Uterus (tissue), 4 donors: ENCODE results near the gene VWA3B. TPM values are rescaled to one million over a fixed set of nuclear protein-coding genes. Genes with fewer than 3 reads are reported as not detected.

Experiments used
- DNase-seq, 2 donors: peaks; one replicate each; pipeline ENCODE4 v3.0.0-alpha.2; 2019 to 2020
- H3K27ac ChIP-seq, 2 donors: fragments of 200-600 bp; sonication (generic); 1 replicate in 1 of 2; 2 replicates in 1 of 2; pipeline ENCODE4 v1.5.1; 2016 to 2018
- H3K27me3 ChIP-seq, 2 donors: fragments of 200-600 bp; sonication (generic); one replicate each; pipeline ENCODE4 v1.5.1; 2018 to 2019; ENCODE audit warnings: control low read depth in 1 of 2
- H3K36me3 ChIP-seq, 2 donors: fragments of 200-600 bp; sonication (generic); one replicate each; pipeline ENCODE4 v1.5.1; 2019; ENCODE audit warnings: control low read depth in 1 of 2
- H3K4me1 ChIP-seq, 2 donors: fragments of 200-600 bp; sonication (generic); one replicate each; pipeline ENCODE4 v1.5.1; 2018 to 2019; ENCODE audit warnings: control low read depth in 1 of 2
- H3K4me3 ChIP-seq, 2 donors: fragments of 200-600 bp; sonication (generic); 1 replicate in 1 of 2; 2 replicates in 1 of 2; pipeline ENCODE4 v1.5.1; 2018 to 2019; ENCODE audit warnings: mild to moderate bottlenecking in 1 of 2
- H3K9me3 ChIP-seq, 2 donors: fragments of 200-600 bp; sonication (generic); one replicate each; pipeline ENCODE4 v1.5.1; 2019; ENCODE audit warnings: control low read depth in 1 of 2
- POLR2A ChIP-seq, 2 donors: fragments of 450-650 bp; IDR thresholded peaks; one replicate each; pipeline ENCODE4 v1.6.1; 2016; ENCODE audit warnings: antibody characterized with exemption in 2 of 2, mild to moderate bottlenecking in 1 of 2, moderate library complexity in 1 of 2
- intact Hi-C: fragments of 100-400 bp; cut with DNase I; formaldehyde crosslinking; loops from one replicate; pipeline ENCODE4 v1.15.1; 2023; ENCODE audit warnings: low total_unique reads
- total RNA-seq, 4 donors: library from RNA; depleted of rRNA in 3 of 4; stranded (reverse); fragments of >200 nt in 3 of 4; gene quantifications; one replicate each; pipeline versions ENCODE4 v1.1.0 to v1.2.4, GENCODE V29; 2014 to 2023
- TF ChIP-seq, protein P1 (sequence below), 4 experiments: fragments of 200-600 bp in 2 of 4; fragments of 450-650 bp in 2 of 4; sonication (generic) in 2 of 4; IDR thresholded peaks; one replicate each; pipeline ENCODE4 v1.5.1; 2016 to 2019; ENCODE audit warnings: antibody characterized with exemption in 4 of 4, mild to moderate bottlenecking in 2 of 4, moderate library complexity in 1 of 4
- donor health status: DM: yes; HTN: yes; CAD: no.

The VWA3B gene
- total RNA-seq = 1 to 10 TPM in 1 of 4 donors, under 1 TPM in 1, not detected in 2; 0.98 to 2.1 TPM

GRCh38 chr2:98086491-98087446 is at the start of gene VWA3B:
Gene VWA3B (plus strand): TSS chr2:98087167. CDS start chr2:98093093, 5,926 bp downstream.
- no peaks in the 10 kb centered on the region for H3K9me3 ChIP-seq
- no peaks in the 10 kb centered on the region for H3K36me3 ChIP-seq
- no peak for TF ChIP-seq POLR2A (IDR thresholded peaks at IDR 0.05)
- TF ChIP-seq, protein P1, sequence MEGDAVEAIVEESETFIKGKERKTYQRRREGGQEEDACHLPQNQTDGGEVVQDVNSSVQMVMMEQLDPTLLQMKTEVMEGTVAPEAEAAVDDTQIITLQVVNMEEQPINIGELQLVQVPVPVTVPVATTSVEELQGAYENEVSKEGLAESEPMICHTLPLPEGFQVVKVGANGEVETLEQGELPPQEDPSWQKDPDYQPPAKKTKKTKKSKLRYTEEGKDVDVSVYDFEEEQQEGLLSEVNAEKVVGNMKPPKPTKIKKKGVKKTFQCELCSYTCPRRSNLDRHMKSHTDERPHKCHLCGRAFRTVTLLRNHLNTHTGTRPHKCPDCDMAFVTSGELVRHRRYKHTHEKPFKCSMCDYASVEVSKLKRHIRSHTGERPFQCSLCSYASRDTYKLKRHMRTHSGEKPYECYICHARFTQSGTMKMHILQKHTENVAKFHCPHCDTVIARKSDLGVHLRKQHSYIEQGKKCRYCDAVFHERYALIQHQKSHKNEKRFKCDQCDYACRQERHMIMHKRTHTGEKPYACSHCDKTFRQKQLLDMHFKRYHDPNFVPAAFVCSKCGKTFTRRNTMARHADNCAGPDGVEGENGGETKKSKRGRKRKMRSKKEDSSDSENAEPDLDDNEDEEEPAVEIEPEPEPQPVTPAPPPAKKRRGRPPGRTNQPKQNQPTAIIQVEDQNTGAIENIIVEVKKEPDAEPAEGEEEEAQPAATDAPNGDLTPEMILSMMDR (IDR thresholded peaks at IDR 0.05) = no peak
- H3K4me1 ChIP-seq = no peaks in the 10 kb centered on the region
- H3K4me3 ChIP-seq = peak within 1 kb of the TSS in 1 of 2 donors; percentile 30
- no peak within 1 kb of the TSS for H3K27ac ChIP-seq
- intact Hi-C loops = no loop called here
- peak; percentile 13 to 35 for DNase-seq
- no peaks in the 10 kb centered on the region for H3K27me3 ChIP-seq

DNA sequence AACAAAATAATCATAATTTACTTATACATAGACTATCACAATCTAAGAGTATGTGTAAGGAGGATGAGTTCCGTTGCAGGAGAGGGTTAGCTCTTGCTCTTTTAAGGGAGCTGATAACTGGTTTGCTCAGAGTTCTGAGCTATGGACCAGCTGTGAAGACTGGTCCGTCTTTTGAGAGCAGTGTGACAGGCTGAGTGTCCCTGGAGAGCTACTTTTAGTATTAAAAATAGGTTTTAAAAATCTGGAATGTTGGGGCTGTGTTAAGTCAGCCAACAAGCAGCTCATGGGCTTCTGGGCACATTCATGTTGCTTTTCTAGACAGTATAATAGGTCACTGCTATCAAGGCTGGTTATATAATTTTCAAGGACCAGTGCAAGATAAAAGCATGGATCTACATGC is 49.8 kb upstream of the VWA3B start:
- intact Hi-C loops = no loop called here
- Histone ChIP-seq H3K36me3 (no peaks in the 10 kb centered on the region), H3K4me3 (no peak overlapping the region), H3K9me3 (no peaks in the 10 kb centered on the region), H3K27ac (no peak overlapping the region), H3K27me3 (no peaks in the 10 kb centered on the region), H3K4me1 (no peaks in the 10 kb centered on the region)
- no peak for TF ChIP-seq POLR2A (IDR thresholded peaks at IDR 0.05)
- TF ChIP-seq, protein P1 (IDR thresholded peaks at IDR 0.05) = no peak
- no peak for DNase-seq

DNA sequence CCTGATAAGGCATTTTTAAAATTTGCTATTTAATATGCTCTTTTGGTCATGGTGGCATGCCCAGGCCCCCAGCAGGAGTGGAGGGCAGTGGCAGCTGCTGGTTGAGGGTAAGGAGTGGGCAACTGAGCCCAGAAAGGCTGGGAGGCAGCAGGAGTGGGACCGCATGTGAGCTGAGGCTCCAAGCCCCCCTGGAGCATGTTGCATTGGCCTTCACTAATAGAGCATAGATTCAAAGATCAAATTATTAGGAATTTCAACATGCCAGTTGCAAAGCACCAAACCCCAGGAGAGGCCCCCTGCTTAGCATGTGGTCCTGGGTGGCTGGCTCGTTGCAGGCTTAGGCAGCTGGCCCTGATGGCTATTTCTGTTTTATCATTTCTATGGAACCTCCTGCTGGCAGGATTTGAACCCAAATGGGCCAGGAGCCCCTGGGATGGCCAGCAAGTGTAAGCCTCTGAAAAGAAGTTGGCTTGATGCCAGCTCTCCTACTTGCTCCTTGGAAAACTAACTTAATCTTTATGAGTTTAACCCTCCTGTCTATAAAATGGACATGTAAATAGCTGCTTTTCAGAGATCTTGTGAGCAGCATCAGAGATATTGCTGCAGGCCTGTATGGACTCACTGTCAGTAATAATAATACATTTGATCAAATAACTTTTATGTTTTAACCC is 49.2 kb upstream of the VWA3B start:
- Histone ChIP-seq H3K4me3 (no peak overlapping the region), H3K36me3 (no peaks in the 10 kb centered on the region), H3K4me1 (no peaks in the 10 kb centered on the region), H3K27me3 (no peaks in the 10 kb centered on the region), H3K9me3 (no peaks in the 10 kb centered on the region), H3K27ac (no peak overlapping the region)
- TF ChIP-seq, protein P1 (IDR thresholded peaks at IDR 0.05) = no peak
- TF ChIP-seq POLR2A (IDR thresholded peaks at IDR 0.05) = no peak
- DNase-seq = no peak
- intact Hi-C loops = no loop called here

GRCh38 chr2:98039085-98039756 is 47.7 kb upstream of the VWA3B start:
- no peaks in the 10 kb centered on the region for H3K36me3 ChIP-seq
- DNase-seq = no peak
- H3K4me1 ChIP-seq = no peaks in the 10 kb centered on the region
- TF ChIP-seq POLR2A (IDR thresholded peaks at IDR 0.05) = no peak
- TF ChIP-seq, protein P1 (IDR thresholded peaks at IDR 0.05) = no peak
- H3K4me3 ChIP-seq = no peak overlapping the region
- no peaks in the 10 kb centered on the region for H3K27me3 ChIP-seq
- intact Hi-C loops = no loop called here
- no peak overlapping the region for H3K27ac ChIP-seq
- no peaks in the 10 kb centered on the region for H3K9me3 ChIP-seq
